SK-MEL-5 (cell line): Measurements from ENCODE around the gene SLC16A11. TPM values are rescaled to one million over a fixed set of nuclear protein-coding genes. Genes with fewer than 3 reads are reported as not detected.
"Not testable (repeated sequence)": the region's sequence is repeated elsewhere in the genome, so short reads cannot be mapped to it uniquely, and the experiment has no call there.

ENCODE experiments used
- DNase-seq: peaks from one replicate; pipeline ENCODE4 v3.0.0-alpha.2; 2016; ENCODE audit warnings: low read depth, low spot score
- in situ Hi-C: cut with HindIII; loops from 2 replicates; pipeline ENCODE4 v1.10.0; 2016; ENCODE audit warnings: low sequenced_read_pairs, high pct_unique_total_duplicates, low pct_unique_long_range_greater_than_20kb
- small RNA-seq, 2 experiments: library from RNA; depleted of rRNA; stranded (forward); fragments of <200 nt; gene quantifications; one replicate each; pipeline ENCODE3, GENCODE V24; 2014
- total RNA-seq: library from RNA; depleted of rRNA; stranded (reverse); fragments of >200 nt; shearing (Covaris generic); gene quantifications from 2 replicates; pipeline ENCODE4 v1.2.3, GENCODE V29; 2014; rRNA removed

SLC16A11 gene
- total RNA-seq, 1 experiment from 2014 or later = not detected

DNA sequence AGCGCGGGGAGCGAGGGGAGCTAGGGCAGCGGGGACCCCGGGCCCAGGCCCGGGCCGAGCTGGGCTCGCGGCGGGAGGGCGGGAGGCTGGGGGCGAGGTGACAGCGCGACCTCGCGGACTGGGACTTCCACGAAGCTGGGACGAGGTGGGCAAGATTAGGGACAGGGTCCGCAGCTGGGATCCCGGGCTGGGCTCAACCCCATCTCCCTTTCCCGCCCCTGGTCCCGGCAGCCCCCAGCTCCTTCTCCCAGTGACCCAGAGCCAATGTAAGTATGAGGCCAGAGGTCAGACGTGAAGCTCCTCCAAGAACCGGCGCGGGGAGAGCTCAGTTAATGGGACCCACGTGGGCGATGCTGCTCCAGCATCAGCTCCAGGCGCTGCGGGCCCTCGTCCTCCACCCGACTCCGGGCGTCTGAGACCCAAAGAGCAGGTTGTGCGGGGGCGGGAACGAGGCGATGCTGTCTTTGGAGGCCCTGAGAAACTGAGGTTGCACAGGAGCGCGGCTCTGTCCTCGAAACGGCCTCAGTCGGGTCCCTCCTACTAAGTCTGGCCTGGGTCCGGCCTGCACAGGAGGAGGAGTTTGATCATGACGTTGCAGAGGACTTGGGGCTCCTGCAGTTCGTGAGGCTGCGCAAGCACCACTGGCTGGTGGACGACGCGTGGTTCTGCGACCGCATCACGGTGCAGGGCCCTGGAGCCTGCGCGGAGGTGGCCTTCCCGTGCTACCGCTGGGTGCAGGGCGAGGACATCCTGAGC is 47.5 kb downstream of the SLC16A11 start:
- no peak for DNase-seq
- in situ Hi-C loops = no loop called here

DNA sequence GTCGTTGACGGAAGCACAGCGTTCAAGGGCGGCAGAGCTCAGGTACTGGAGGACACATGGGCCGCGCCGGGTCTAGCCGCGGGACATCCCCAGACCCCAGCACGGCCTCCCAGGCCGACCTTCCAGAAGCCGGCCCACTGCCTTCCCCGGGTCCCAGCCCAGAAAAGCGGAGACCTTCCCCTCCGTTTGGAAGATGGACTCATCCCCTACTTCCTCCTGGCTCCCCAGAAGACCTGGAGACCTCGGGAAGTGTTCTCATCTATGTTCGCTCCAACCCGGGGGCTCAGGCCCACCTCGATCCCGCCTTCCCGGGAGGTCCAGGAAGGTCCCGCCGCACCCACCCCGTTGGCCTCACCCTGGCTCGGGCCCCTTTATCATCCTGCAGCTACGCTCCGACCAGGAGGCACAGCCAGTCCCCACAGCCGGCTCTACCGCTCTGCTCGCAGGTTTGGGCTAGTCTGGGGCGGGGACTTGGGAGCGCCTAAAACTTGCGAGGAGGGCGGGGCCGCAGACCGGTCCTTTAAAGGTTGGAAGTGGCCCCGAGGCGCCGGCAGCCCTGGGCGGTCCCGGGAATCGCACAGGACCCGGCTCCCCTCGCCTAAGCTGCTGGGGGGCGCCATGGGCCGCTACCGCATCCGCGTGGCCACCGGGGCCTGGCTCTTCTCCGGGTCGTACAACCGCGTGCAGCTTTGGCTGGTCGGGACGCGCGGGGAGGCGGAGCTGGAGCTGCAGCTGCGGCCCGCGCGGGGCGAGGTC is 48.2 kb downstream of the SLC16A11 start, which contains the start of gene ALOX12:
Gene ALOX12, plus strand, starts transcription at position 550 of the 756 bp plus-strand sequence. Its CDS starts 69 bp downstream, at position 619.
- DNase-seq = no peak
- in situ Hi-C loops = no loop called here

DNA sequence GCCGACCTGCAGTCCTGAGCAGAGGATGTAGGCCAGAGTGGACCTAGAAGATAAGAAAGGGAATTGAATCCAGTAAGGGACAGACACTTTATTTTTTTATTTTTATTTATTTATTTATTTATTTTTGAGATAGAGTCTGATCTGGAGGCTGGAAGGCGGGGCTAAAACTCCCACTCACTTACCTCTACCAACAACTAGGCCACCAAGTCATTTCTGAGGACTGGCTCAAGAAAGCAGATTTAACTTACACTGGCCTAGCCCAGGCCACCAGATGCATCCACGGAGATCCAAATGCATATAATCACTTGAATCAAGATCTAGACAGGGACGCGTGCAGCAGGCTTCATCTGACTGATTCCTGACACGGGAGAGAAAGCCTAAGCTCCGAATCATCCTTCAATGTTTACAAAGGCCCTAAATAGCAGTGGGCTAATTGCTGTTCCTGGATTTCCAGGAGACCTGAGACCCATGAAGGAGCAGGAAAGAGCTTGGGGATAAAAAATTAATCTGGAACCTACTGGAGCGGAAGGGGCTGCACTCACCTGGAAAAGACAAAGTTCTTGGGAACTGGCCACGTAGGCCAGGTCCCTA is 49.1 kb downstream of the SLC16A11 start:
- in situ Hi-C loops = no loop called here

DNA sequence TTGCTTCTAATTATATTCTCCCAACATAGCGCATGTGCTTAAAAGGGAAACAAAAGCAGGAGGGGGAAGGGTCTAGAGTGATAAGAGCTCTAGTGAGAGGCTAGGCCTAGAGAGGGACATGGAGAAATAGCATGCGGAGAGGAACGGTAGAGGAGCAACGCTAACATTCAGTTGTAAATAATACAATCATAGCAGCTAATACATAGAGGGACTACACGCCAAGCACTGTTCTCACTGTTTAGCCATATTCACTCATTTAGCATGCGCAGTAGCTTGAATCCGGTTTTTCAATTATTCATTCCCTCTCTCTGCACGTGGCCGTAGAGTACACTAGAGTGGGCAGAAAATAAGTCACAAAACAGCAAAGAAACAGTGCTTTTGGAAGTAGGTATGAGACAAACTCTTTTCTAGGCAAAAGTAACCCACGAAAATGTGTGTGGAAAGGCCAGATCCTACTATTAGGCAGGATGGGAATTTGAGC is 49.7 kb downstream of the SLC16A11 start:
- in situ Hi-C loops = no loop called here
- DNase-seq = no peak

More for the DNA sequence above, 49.1 kb downstream of the SLC16A11 start:
- DNase-seq = no peak

- DNase-seq, in situ Hi-C loops: not testable (repeated sequence)
Observed at GRCh38 chr17:6993613-6994056, 50.3 kb downstream of the SLC16A11 start.

Small RNAs within 50 kb of the gene (small RNA-seq; reads per million reads assigned to genes)
- gene AC120057.1 = 0 reads per million in 2 experiments

Other genes with a start within 250 kb of the SLC16A11 start
- not detected in 2 replicates for gene TEKT1, start 212.4 kb downstream of the SLC16A11 start, total RNA-seq
- gene ALOX12, start 48.0 kb downstream of the SLC16A11 start, total RNA-seq = not detected in 2 replicates
- gene RNASEK, start 31.5 kb downstream of the SLC16A11 start, total RNA-seq = 882 and 947 TPM in 2 replicates
- not detected in 2 replicates for gene BCL6B, start 21.0 kb downstream of the SLC16A11 start, total RNA-seq
- 0.61 and 0.64 TPM in 2 replicates for gene SLC16A13, start 8.1 kb downstream of the SLC16A11 start, total RNA-seq
- gene CLEC10A, start 36.2 kb upstream of the SLC16A11 start, total RNA-seq = not detected in 2 replicates
- gene ASGR2, start 70.7 kb upstream of the SLC16A11 start, total RNA-seq = not detected in 2 replicates
- gene ASGR1, start 135.3 kb upstream of the SLC16A11 start, total RNA-seq = 0.21 and 0.56 TPM in 2 replicates
- gene DLG4, start 175.7 kb upstream of the SLC16A11 start, total RNA-seq = 3.7 and 3.9 TPM in 2 replicates
- 123 and 148 TPM in 2 replicates for gene ACADVL, start 175.8 kb upstream of the SLC16A11 start, total RNA-seq
- gene DVL2, start 190.4 kb upstream of the SLC16A11 start, total RNA-seq = 86.9 and 91.5 TPM in 2 replicates
- gene PHF23, start 195.4 kb upstream of the SLC16A11 start, total RNA-seq = 69.0 and 81.3 TPM in 2 replicates
- 237 and 305 TPM in 2 replicates for gene GABARAP, start 198.4 kb upstream of the SLC16A11 start, total RNA-seq
- 26.9 and 29.2 TPM in 2 replicates for gene CTDNEP1, start 207.6 kb upstream of the SLC16A11 start, total RNA-seq
- 43.8 and 58.7 TPM in 2 replicates for gene ELP5, start 208.1 kb upstream of the SLC16A11 start, total RNA-seq
- gene CLDN7, start 218.4 kb upstream of the SLC16A11 start, total RNA-seq = not detected in 2 replicates
- 0.79 and 1.1 TPM in 2 replicates for gene SLC2A4, start 237.6 kb upstream of the SLC16A11 start, total RNA-seq